Spleen (tissue), 11 donors: ENCODE results near the gene SERPINA1. TPM values are rescaled to one million over a fixed set of nuclear protein-coding genes. Genes with fewer than 3 reads are reported as not detected.

ENCODE experiments used
- DNase-seq: peaks from one replicate; pipeline ENCODE4 v3.0.0-alpha.2; 2020
- H3K27ac ChIP-seq, 8 donors: fragments of 200-600 bp; sonication (generic) in 7 of 8; 1 replicate in 4 of 8; 2 replicates in 4 of 8; pipeline versions ENCODE4 v1.5.0 to v1.8.0; 2016 to 2021; ENCODE audit warnings: inconsistent platforms in 4 of 8, mild to moderate bottlenecking in 4 of 8, moderate library complexity in 1 of 8
- H3K27me3 ChIP-seq, 7 donors: fragments of 200-600 bp; sonication (generic) in 6 of 7; replicated peaks in 1 of 7; 1 replicate in 4 of 7; 2 replicates in 3 of 7; pipeline versions ENCODE4 v1.5.0 to v1.8.0; 2016 to 2021; ENCODE audit warnings: inconsistent platforms in 3 of 7, mild to moderate bottlenecking in 1 of 7
- H3K36me3 ChIP-seq, 6 donors: fragments of 200-600 bp; sonication (generic) in 5 of 6; 1 replicate in 4 of 6; 2 replicates in 2 of 6; pipeline versions ENCODE4 v1.5.0 to v1.8.0; 2016 to 2021; ENCODE audit warnings: inconsistent platforms in 2 of 6
- H3K4me1 ChIP-seq, 6 donors: fragments of 200-600 bp; sonication (generic) in 5 of 6; 1 replicate in 3 of 6; 2 replicates in 3 of 6; pipeline versions ENCODE4 v1.5.0 to v1.8.0; 2016 to 2021; ENCODE audit warnings: inconsistent platforms in 3 of 6
- H3K4me3 ChIP-seq, 8 donors: fragments of 200-600 bp; sonication (generic) in 7 of 8; 1 replicate in 4 of 8; 2 replicates in 4 of 8; pipeline versions ENCODE4 v1.5.0 to v1.8.0; 2016 to 2021; ENCODE audit warnings: inconsistent platforms in 4 of 8, mild to moderate bottlenecking in 4 of 8, moderate library complexity in 2 of 8
- H3K9me3 ChIP-seq, 8 donors: fragments of 200-600 bp; sonication (generic) in 7 of 8; 1 replicate in 4 of 8; 2 replicates in 4 of 8; pipeline versions ENCODE4 v1.5.0 to v1.8.0; 2016 to 2021; ENCODE audit warnings: inconsistent platforms in 4 of 8
- POLR2A ChIP-seq, 3 donors: fragments of 450-650 bp; IDR thresholded peaks; one replicate each; pipeline ENCODE4 v1.5.1; 2017; ENCODE audit warnings: antibody characterized with exemption in 3 of 3, mild to moderate bottlenecking in 1 of 3
- POLR2AphosphoS5 ChIP-seq, 3 donors: sonication (generic); formaldehyde crosslinking; IDR thresholded peaks; one replicate each; pipeline ENCODE4 v1.5.1; 2017; ENCODE audit warnings: antibody characterized with exemption in 3 of 3
- WGBS, 5 donors: extraction: QIAGEN DNeasy Blood & Tissue Kit in 3 of 5; methylation state at CpG; one replicate each; pipeline versions ENCODE4 v1.1.5 to v1.1.7; 2013 to 2018; 5-methylcytosine and 5-hydroxymethylcytosine counted together
- intact Hi-C: fragments of 100-400 bp; cut with DNase I; formaldehyde crosslinking; loops from one replicate; pipeline ENCODE4 v1.15.0; 2023; ENCODE audit warnings: low total_unique reads
- polyA plus RNA-seq, 3 donors: library from polyadenylated mRNA; stranded (reverse); fragments of 200-250 nt; gene quantifications; one replicate each; pipeline ENCODE4 v1.2.1, GENCODE V29; 2013
- total RNA-seq, 7 donors: library from RNA; depleted of rRNA in 3 of 7; stranded (reverse); fragments of >200 nt in 3 of 7; fragmentation: NEBNext Ultra II Directional in 4 of 7; extraction: Animal tissue kit (Norgen Biotek cat#: 25700) in 4 of 7; gene quantifications; one replicate each; pipeline versions ENCODE4 v1.1.0 to v1.2.1, GENCODE V29; 2016 to 2021
- TF ChIP-seq, protein P1 (sequence below), 11 experiments: fragments of 200-600 bp in 7 of 11; fragments of 450-650 bp in 4 of 11; sonication (generic) in 4 of 11; IDR thresholded peaks in 8 of 11; conservative IDR thresholded peaks in 3 of 11; 1 replicate in 7 of 11; 2 replicates in 4 of 11; pipeline versions ENCODE4 v1.4.0 to v1.8.0; 2016 to 2021; ENCODE audit warnings: antibody characterized with exemption in 11 of 11, inconsistent platforms in 4 of 11, mild to moderate bottlenecking in 1 of 11
- donor health status: healthy with polysubstance abuse.
- donor health status: DM: no; HTN: no; CAD: no; lungs with moderate emphysema.
- donor health status: DM: no; HTN: no; CAD: no.
- donor health status: Bipolar disorder and iron deficiency.
- donor health status: healthy.
- donor health status: DM: no; HTN: no; CAD: no.
- donor health status: DM: yes; HTN: yes; CAD: no.

Gene SERPINA1
- total and polyA plus RNA-seq, 10 donors = 28.4 to 701 (median 203) TPM

DNA sequence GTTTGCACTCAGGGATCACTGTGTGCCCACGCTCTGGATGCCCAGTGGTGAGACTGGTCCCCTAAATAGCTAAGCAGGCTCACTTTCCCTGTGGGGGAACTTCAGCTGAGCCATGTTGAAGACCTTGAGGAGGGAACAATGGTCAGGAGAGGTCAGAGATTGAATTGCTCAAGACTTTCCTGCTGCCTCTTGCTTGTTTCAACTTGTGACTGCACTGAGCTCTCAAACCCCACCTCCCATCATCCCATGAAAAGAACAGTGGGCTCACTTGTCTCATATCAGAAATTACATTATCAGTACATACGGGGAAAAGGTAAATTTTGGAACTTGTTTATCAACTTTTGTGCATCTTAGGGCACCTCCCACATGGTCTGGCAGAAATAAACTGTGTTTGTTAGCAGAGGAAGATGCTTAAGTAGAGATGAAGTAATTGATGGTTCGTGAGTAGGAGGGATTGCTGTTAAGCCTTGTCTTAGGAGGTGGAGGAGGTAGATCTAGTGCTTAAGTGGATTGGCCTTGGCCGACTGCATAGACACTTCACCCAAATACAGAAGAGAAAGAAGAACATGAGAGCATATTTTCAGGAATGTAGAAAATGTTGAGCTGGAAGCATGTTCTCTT, 15.0 kb upstream of the SERPINA1 start:
- Histone ChIP-seq H3K36me3 (no peaks in the 10 kb centered on the region), H3K27me3 (peaks cover 0 to 7% (median 0%) of the 10 kb centered on the region in 7 donors), H3K27ac (peak overlapping the region in 1 of 8 donors; percentile 10), H3K4me1 (peaks cover 0 to 8% (median 0%) of the 10 kb centered on the region in 6 donors), H3K9me3 (peaks cover 0 to 32% (median 22%) of the 10 kb centered on the region in 8 donors), H3K4me3 (no peak overlapping the region)
- WGBS, 5 donors = 57 to 78% (median 68%) methylated on average over 4 of the region's 4 CpGs
- DNase-seq = no peak
- intact Hi-C loops = no loop called here
- TF ChIP-seq POLR2A (IDR thresholded peaks at IDR 0.05) (no peak), POLR2AphosphoS5 (IDR thresholded peaks at IDR 0.05) (no peak)
- TF ChIP-seq, protein P1, sequence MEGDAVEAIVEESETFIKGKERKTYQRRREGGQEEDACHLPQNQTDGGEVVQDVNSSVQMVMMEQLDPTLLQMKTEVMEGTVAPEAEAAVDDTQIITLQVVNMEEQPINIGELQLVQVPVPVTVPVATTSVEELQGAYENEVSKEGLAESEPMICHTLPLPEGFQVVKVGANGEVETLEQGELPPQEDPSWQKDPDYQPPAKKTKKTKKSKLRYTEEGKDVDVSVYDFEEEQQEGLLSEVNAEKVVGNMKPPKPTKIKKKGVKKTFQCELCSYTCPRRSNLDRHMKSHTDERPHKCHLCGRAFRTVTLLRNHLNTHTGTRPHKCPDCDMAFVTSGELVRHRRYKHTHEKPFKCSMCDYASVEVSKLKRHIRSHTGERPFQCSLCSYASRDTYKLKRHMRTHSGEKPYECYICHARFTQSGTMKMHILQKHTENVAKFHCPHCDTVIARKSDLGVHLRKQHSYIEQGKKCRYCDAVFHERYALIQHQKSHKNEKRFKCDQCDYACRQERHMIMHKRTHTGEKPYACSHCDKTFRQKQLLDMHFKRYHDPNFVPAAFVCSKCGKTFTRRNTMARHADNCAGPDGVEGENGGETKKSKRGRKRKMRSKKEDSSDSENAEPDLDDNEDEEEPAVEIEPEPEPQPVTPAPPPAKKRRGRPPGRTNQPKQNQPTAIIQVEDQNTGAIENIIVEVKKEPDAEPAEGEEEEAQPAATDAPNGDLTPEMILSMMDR (IDR thresholded peaks at IDR 0.05 in 8 of 11, conservative IDR thresholded peaks at IDR 0.05 in 3 of 11) = no peak

DNA sequence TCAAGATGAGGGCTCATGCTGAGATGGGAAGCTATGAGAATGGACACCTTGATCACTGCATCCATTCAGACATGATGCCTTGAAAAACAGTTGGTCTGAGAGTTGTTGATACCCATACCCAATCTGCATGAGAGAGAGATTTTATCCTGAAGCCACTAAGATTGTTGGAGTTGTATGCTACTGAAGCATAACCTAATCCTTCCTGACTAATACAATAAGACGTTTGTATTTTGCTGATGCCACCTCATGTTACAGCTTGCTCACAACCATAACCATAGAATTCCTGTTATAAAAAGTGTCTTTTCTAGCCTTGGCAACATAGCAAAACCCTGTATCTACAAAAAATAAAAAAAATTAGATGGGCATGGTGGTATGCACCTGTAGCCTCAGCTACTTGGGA, 12.7 kb upstream of the SERPINA1 start:
- Histone ChIP-seq H3K27me3 (peaks cover 0 to 7% (median 0%) of the 10 kb centered on the region in 7 donors), H3K36me3 (no peaks in the 10 kb centered on the region), H3K4me1 (peaks cover 0 to 8% (median 0%) of the 10 kb centered on the region in 6 donors), H3K4me3 (no peak overlapping the region), H3K9me3 (peaks cover 0 to 12% (median 5%) of the 10 kb centered on the region in 8 donors), H3K27ac (no peak overlapping the region)
- intact Hi-C loops = no loop called here
- WGBS, 5 donors = 75 to 81% (median 79%) methylated on average over 1 of the region's 1 CpG
- no peak for DNase-seq
- TF ChIP-seq POLR2AphosphoS5 (IDR thresholded peaks at IDR 0.05) (no peak), POLR2A (IDR thresholded peaks at IDR 0.05) (no peak)
- TF ChIP-seq, protein P1 (IDR thresholded peaks at IDR 0.05 in 8 of 11, conservative IDR thresholded peaks at IDR 0.05 in 3 of 11) = no peak

DNA sequence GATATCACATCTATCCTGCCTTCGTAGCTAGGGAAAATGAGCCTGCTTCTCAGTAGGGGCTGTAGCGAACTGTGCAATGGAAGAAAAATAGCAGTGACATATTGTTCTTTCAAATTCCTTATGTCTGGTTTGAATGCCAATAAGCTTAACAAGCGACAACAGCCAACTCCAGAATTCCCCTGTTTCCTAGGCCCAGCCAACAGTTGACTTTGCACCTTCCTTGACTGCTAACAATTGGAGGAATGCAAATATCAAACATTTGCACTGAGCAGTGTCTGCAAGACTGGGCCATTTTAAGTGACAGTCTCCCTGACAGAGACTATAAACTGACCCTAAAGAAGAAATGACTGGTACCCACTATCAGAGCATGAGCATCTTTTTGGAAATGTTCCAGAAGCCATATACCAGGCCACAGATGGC, 12.0 kb upstream of the SERPINA1 start:
- WGBS, 5 donors = 75 to 88% (median 78%) methylated on average over 3 of the region's 3 CpGs
- Histone ChIP-seq H3K4me1 (peaks cover 0 to 12% (median 1%) of the 10 kb centered on the region in 6 donors), H3K9me3 (peaks cover 0 to 6% (median 0%) of the 10 kb centered on the region in 8 donors), H3K27ac (no peak overlapping the region), H3K4me3 (no peak overlapping the region), H3K36me3 (no peaks in the 10 kb centered on the region), H3K27me3 (peaks cover 0 to 8% (median 0%) of the 10 kb centered on the region in 7 donors)
- no peak for DNase-seq
- intact Hi-C loops = no loop called here
- TF ChIP-seq POLR2A (IDR thresholded peaks at IDR 0.05) (no peak), POLR2AphosphoS5 (IDR thresholded peaks at IDR 0.05) (no peak)
- TF ChIP-seq, protein P1 (IDR thresholded peaks at IDR 0.05 in 8 of 11, conservative IDR thresholded peaks at IDR 0.05 in 3 of 11) = no peak

DNA sequence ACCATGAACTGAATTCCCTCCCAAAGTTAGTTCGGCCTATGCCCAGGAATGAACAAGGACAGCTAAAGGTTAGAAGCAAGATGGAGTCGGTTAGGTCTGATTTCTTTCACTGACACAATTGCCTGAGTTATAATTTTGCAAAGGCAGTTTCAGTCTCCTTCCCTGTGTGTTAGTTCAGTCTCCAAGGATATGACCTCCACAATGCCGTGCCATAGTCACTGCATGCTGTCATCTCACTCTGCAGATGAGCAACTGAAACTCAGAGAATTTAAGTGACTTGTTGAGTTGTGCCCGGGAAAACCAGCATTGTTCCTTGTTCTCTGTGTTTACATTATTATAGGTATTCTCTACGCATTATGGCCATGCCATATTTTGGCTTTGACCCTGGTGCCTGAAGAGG, 10.1 kb upstream of the SERPINA1 start:
- Histone ChIP-seq H3K9me3 (no peaks in the 10 kb centered on the region), H3K4me1 (peaks cover 0 to 27% (median 2%) of the 10 kb centered on the region in 6 donors), H3K4me3 (no peak overlapping the region), H3K36me3 (no peaks in the 10 kb centered on the region), H3K27me3 (peaks cover 0 to 8% (median 0%) of the 10 kb centered on the region in 7 donors), H3K27ac (no peak overlapping the region)
- no peak for DNase-seq
- TF ChIP-seq, protein P1 (IDR thresholded peaks at IDR 0.05 in 8 of 11, conservative IDR thresholded peaks at IDR 0.05 in 3 of 11) = no peak
- TF ChIP-seq POLR2AphosphoS5 (IDR thresholded peaks at IDR 0.05) = no peak
- TF ChIP-seq POLR2A (IDR thresholded peaks at IDR 0.05) = no peak
- intact Hi-C loops = no loop called here
- WGBS, 5 donors = 86 to 92% (median 89%) methylated on average over 5 of the region's 5 CpGs
